IPS-NIHi11 (cell line): ENCODE data around the gene KAT6B.

Source experiments
- DNase-seq: peaks from one replicate; pipeline ENCODE4 v3.0.0; 2012; ENCODE audit warnings: mixed read lengths, low spot score

KAT6B gene

GRCh38 chr10:74922921-74923320 is 96.5 kb downstream of the KAT6B start:
- DNase-seq = no peak

GRCh38 chr10:74923556-74923955 is 97.2 kb downstream of the KAT6B start:
- DNase-seq = no peak

GRCh38 chr10:74924251-74924963 is 98.0 kb downstream of the KAT6B start:
- DNase-seq = no peak

GRCh38 chr10:74925291-74925690 is 98.9 kb downstream of the KAT6B start:
- no peak for DNase-seq

- DNase-seq = no peak
These were observed 99.3 kb downstream of the KAT6B start for GRCh38 chr10:74925708-74926107.

- no peak for DNase-seq
These were observed 100.6 kb downstream of the KAT6B start for GRCh38 chr10:74926791-74927585.

- no peak for DNase-seq
These were observed 101.3 kb downstream of the KAT6B start for GRCh38 chr10:74927701-74928100.

GRCh38 chr10:74928742-74929191 is 102.4 kb downstream of the KAT6B start:
- no peak for DNase-seq

GRCh38 chr10:74929197-74929596 is 102.8 kb downstream of the KAT6B start:
- no peak for DNase-seq

- DNase-seq = no peak
These were observed 104.6 kb downstream of the KAT6B start for GRCh38 chr10:74930965-74931364.

GRCh38 chr10:74932648-74933047 is 106.2 kb downstream of the KAT6B start:
- DNase-seq = no peak

GRCh38 chr10:74934100-74934812 is 107.9 kb downstream of the KAT6B start:
- no peak for DNase-seq

- no peak for DNase-seq
These were observed 110.3 kb downstream of the KAT6B start for GRCh38 chr10:74936577-74937265.

- DNase-seq = no peak
These were observed 111.0 kb downstream of the KAT6B start for GRCh38 chr10:74937266-74937856.

GRCh38 chr10:74944205-74944604 is 117.8 kb downstream of the KAT6B start:
- no peak for DNase-seq

- DNase-seq = no peak
These were observed 121.5 kb downstream of the KAT6B start for GRCh38 chr10:74947781-74948401.

- DNase-seq = no peak
These were observed 122.8 kb downstream of the KAT6B start for GRCh38 chr10:74949034-74949832.

- DNase-seq = no peak
These were observed 123.7 kb downstream of the KAT6B start for GRCh38 chr10:74949843-74950765.

- DNase-seq = no peak
These were observed 126.8 kb downstream of the KAT6B start for GRCh38 chr10:74953214-74953613.
